Measurements from ENCODE around the gene PKMYT1.

- TF ChIP-seq, protein P1, sequence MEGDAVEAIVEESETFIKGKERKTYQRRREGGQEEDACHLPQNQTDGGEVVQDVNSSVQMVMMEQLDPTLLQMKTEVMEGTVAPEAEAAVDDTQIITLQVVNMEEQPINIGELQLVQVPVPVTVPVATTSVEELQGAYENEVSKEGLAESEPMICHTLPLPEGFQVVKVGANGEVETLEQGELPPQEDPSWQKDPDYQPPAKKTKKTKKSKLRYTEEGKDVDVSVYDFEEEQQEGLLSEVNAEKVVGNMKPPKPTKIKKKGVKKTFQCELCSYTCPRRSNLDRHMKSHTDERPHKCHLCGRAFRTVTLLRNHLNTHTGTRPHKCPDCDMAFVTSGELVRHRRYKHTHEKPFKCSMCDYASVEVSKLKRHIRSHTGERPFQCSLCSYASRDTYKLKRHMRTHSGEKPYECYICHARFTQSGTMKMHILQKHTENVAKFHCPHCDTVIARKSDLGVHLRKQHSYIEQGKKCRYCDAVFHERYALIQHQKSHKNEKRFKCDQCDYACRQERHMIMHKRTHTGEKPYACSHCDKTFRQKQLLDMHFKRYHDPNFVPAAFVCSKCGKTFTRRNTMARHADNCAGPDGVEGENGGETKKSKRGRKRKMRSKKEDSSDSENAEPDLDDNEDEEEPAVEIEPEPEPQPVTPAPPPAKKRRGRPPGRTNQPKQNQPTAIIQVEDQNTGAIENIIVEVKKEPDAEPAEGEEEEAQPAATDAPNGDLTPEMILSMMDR (IDR thresholded peaks at IDR 0.05) = no peak
- TF ChIP-seq POLR2A (IDR thresholded peaks at IDR 0.05) (no peak), EP300 (IDR thresholded peaks at IDR 0.05) (no peak)
Observed at GRCh38 chr16:2956579-2956956, 23.7 kb downstream of the PKMYT1 start.

Data from gastroesophageal sphincter (tissue), 3 donors.